ENCODE measurements around the gene EMCN. TPM values are rescaled to one million over a fixed set of nuclear protein-coding genes. Genes with fewer than 3 reads are reported as not detected.

EMCN gene
- total RNA-seq, 4 donors from 2014 or later, result 27.0 to 69.7 (median 44.5) TPM

DNA sequence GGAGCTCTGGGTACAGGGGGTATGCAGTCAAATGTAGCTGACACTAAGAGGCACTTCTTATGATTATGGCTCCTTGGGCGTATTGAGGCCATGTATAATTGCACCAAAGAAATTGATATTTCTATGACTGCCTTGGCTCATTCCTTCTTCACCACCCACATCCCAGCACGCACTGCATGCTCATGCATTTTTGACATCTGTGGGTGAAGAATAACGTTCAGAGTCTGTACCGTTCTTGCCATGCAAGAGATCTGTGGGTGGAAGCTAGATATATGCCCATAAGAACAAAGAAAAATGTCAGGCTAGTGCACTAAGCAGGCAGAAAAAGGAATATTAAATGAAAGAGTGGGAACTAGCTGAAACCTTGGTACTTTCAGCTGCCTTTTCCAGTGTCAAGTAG, 93.4 kb downstream of the EMCN start:
- no peak overlapping the region for H3K4me3 ChIP-seq (replicated peaks in 1 of 3)
- intact Hi-C loops (cut with DNase I), result no loop called here

GRCh38 chr4:100422894-100423293, 94.9 kb downstream of the EMCN start:
- H3K4me1 ChIP-seq, result peaks cover 0 to 4% of the 10 kb centered on the region in 2 donors
- H3K36me3 ChIP-seq, result no peaks in the 10 kb centered on the region
- WGBS, 2 donors, result 24 to 36% methylated on average over 1 of the region's 1 CpG
- DNase-seq, result no peak
- no peak for TF ChIP-seq CTCF (IDR thresholded peaks at IDR 0.05)
- no peak for TF ChIP-seq POLR2A (IDR thresholded peaks at IDR 0.05)
- no peak overlapping the region for H3K27ac ChIP-seq
- no peak overlapping the region for H3K4me3 ChIP-seq (replicated peaks in 1 of 3)
- intact Hi-C loops (cut with DNase I), result no loop called here
- no peaks in the 10 kb centered on the region for H3K9me3 ChIP-seq
- no peaks in the 10 kb centered on the region for H3K27me3 ChIP-seq

More for the DNA sequence above, 93.4 kb downstream of the EMCN start:
- DNase-seq, result no peak
- TF ChIP-seq POLR2A (IDR thresholded peaks at IDR 0.05) (no peak), CTCF (IDR thresholded peaks at IDR 0.05) (no peak)
- Histone ChIP-seq H3K9me3 (no peaks in the 10 kb centered on the region), H3K27ac (no peak overlapping the region), H3K4me1 (peaks cover 0 to 4% of the 10 kb centered on the region in 2 donors), H3K27me3 (no peaks in the 10 kb centered on the region), H3K36me3 (no peaks in the 10 kb centered on the region)
- 92 to 93% methylated on average over 4 of the region's 4 CpGs for WGBS, 2 donors

DNA sequence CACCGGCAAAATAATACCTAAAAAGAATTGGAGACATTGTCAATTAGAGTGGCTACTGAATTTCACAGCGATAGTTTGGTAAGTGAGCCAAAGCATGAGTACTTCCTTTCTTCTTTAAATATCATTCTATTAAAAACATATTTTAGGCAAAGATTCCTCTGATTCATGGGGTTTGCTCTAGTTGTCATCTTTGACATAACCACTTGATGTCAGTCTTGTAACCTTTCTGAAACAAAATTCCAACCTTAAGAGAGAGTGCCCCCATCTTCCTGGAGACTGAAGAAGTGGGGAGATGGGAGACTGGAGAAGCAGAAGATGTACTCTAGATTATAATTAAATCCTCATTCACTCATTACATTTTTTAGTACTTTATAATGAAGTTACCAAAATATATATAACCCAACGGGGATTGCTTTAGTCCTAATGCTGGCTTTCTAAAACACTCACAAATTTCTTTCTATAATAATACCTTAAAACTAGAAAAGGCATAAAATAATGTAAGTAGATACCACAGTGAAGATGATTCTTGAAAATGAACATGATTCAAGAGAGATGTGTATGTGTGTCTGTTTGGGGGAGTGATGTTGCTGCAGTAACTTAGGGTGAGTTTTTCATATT, 96.4 kb downstream of the EMCN start:
- no peak overlapping the region for H3K4me3 ChIP-seq (replicated peaks in 1 of 3)
- intact Hi-C loops (cut with DNase I), result no loop called here
- no peaks in the 10 kb centered on the region for H3K36me3 ChIP-seq
- peak overlapping the region in 1 of 3 donors; percentile 42 for H3K27ac ChIP-seq
- TF ChIP-seq POLR2A (IDR thresholded peaks at IDR 0.05) (no peak), CTCF (IDR thresholded peaks at IDR 0.05) (peak in 3 of 6 experiments; percentile 42 to 44 (median 44))
- peaks cover 0 to 4% of the 10 kb centered on the region in 2 donors for H3K4me1 ChIP-seq
- 32 to 51% methylated on average over 3 of the region's 3 CpGs for WGBS, 2 donors
- H3K27me3 ChIP-seq, result no peaks in the 10 kb centered on the region
- no peaks in the 10 kb centered on the region for H3K9me3 ChIP-seq
- DNase-seq, result no peak

GRCh38 chr4:100420571-100420970, 97.3 kb downstream of the EMCN start:
- Histone ChIP-seq H3K4me3 (replicated peaks in 1 of 3) (no peak overlapping the region), H3K27me3 (no peaks in the 10 kb centered on the region), H3K36me3 (no peaks in the 10 kb centered on the region), H3K9me3 (no peaks in the 10 kb centered on the region), H3K27ac (peak overlapping the region in 1 of 3 donors; percentile 42), H3K4me1 (peaks cover 0 to 4% of the 10 kb centered on the region in 2 donors)
- no peak for DNase-seq
- intact Hi-C loops (cut with DNase I), result no loop called here
- no peak for TF ChIP-seq POLR2A (IDR thresholded peaks at IDR 0.05)
- no peak for TF ChIP-seq CTCF (IDR thresholded peaks at IDR 0.05)
- WGBS, 2 donors, result 66 to 77% methylated on average over 2 of the region's 2 CpGs

DNA sequence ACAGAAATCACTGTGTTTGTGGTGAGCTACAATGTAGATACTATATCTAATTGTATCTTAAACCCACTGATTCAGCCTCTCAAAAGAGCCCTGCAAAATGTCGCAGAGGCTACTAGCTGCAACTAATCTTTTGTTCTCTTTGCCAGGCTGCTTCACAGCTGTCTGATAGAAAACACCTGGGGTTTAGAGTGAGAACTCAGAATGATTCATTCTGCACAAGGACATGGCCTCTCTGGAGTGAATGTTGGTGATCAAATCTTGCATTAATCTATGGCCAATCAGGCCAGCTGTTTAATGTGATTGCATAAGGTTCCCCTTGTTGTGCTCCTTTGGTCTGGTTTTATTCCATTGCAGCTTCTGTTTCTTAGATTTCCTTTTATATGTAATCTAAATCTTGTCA, 100.3 kb downstream of the EMCN start:
- TF ChIP-seq CTCF (IDR thresholded peaks at IDR 0.05) (no peak), POLR2A (IDR thresholded peaks at IDR 0.05) (no peak)
- intact Hi-C loops (cut with DNase I), result no loop called here
- Histone ChIP-seq H3K9me3 (no peaks in the 10 kb centered on the region), H3K27ac (no peak overlapping the region), H3K36me3 (no peaks in the 10 kb centered on the region), H3K27me3 (no peaks in the 10 kb centered on the region), H3K4me1 (peaks cover 0 to 4% of the 10 kb centered on the region in 2 donors), H3K4me3 (replicated peaks in 1 of 3) (no peak overlapping the region)
- no peak for DNase-seq
- WGBS, 2 donors, result 70 to 78% methylated on average over 1 of the region's 1 CpG
